Lower leg skin (tissue), 4 donors: ENCODE data around the gene ZNF444. TPM values are rescaled to one million over a fixed set of nuclear protein-coding genes. Genes with fewer than 3 reads are reported as not detected.
"Not testable (repeated sequence)": the region's sequence is repeated elsewhere in the genome, so short reads cannot be mapped to it uniquely, and the experiment has no call there.

Experiments used
- DNase-seq, 2 donors: peaks; one replicate each; pipeline ENCODE4 v3.0.0-alpha.2; 2019; ENCODE audit warnings: low spot score in 2 of 2
- H3K4me3 ChIP-seq: fragments of 200-600 bp; sonication (generic); 2 replicates; pipeline ENCODE4 v1.5.1; 2017; ENCODE audit warnings: mild to moderate bottlenecking, low read depth; ENCODE audit not compliant: poor library complexity, severe bottlenecking
- CTCF ChIP-seq, 3 donors: fragments of 450-650 bp; IDR thresholded peaks; one replicate each; pipeline ENCODE4 v1.5.1; 2016; ENCODE audit warnings: antibody characterized with exemption in 3 of 3, mild to moderate bottlenecking in 3 of 3, moderate library complexity in 2 of 3
- POLR2A ChIP-seq, 2 donors: fragments of 450-650 bp; IDR thresholded peaks; one replicate each; pipeline ENCODE4 v1.6.1; 2016 to 2017; ENCODE audit warnings: antibody characterized with exemption in 2 of 2, mild to moderate bottlenecking in 1 of 2, moderate library complexity in 1 of 2
- WGBS, 2 donors: methylation state at CpG; one replicate each; pipeline ENCODE4 v1.1.5; 2018; 5-methylcytosine and 5-hydroxymethylcytosine counted together
- intact Hi-C: fragments of 100-400 bp; cut with DNase I; formaldehyde crosslinking; loops from one replicate; pipeline ENCODE4 v1.15.0; 2023; ENCODE audit warnings: low total_unique reads
- total RNA-seq, 4 donors: library from RNA; depleted of rRNA; stranded (reverse); fragments of >200 nt; gene quantifications; one replicate each; pipeline ENCODE4 v1.1.0, GENCODE V29; 2016

Gene ZNF444
- total RNA-seq, 4 donors from 2014 or later, result 22.1 to 39.5 (median 30.6) TPM

DNA sequence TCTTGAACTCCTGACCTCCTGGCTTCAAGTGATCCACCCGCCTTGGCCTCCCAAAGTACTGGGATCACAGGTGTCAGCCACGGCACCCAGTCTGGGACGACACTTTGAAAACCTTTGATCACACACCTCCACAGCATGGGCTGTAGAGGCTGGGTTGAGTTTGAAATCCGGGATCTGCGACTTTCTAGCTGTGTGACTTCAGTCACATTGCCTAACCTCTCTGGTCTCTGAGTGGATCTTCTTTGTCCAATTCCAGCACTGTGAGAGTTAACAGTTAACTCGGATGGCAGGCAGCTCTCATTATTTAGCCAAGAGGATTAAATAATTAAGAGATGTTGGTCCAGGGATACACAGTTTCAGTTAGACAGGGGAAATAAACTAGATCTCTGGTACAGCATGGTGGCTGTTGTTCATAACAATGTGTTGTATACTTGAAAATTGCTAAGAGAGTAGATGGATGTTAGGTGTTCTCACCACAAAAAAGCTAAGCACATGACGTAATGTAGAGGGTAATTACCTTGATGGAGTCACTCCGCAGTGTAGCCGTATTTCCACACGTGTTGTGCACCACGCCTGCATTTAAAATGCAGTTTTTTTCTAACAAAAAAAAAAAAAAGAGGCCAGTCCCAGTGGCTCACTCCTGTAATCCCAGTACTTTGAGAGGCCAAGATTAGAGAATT, 36.6 kb downstream of the ZNF444 start:
- 48 to 55% methylated on average over 11 of the region's 11 CpGs for WGBS, 2 donors
- no peak for DNase-seq
- no peak for TF ChIP-seq CTCF (IDR thresholded peaks at IDR 0.05)
- TF ChIP-seq POLR2A (IDR thresholded peaks at IDR 0.05), result no peak

DNA sequence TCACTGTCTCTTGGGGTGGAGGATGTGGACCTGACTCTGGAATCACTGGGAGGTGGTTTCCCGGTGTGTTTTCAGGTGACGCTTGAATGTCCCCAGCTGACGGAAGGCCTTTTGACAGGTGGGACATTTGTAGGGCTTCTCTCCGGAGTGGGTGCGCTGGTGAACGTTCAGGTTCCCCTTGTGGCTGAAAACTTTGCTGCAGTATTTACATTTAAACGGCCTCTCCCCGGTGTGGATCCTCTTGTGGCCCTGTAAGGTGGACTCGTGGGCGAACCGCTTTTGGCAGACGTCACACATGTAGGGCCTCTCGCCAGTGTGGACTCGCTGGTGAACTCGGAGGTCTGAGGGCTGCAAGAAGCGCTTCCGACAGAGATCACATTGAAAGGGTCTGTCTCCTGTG, 48.7 kb downstream of the ZNF444 start:
- TF ChIP-seq CTCF (IDR thresholded peaks at IDR 0.05) (no peak), POLR2A (IDR thresholded peaks at IDR 0.05) (no peak)
- no peak overlapping the region for H3K4me3 ChIP-seq
- intact Hi-C loops, result no loop called here
- DNase-seq, result no peak
- 83 to 84% methylated on average over 17 of the region's 17 CpGs for WGBS, 2 donors

More for the DNA sequence above, 36.6 kb downstream of the ZNF444 start:
- intact Hi-C loops, result no loop called here
- H3K4me3 ChIP-seq, result no peak overlapping the region

- DNase-seq, result no peak
- WGBS, 2 donors, result 75 to 77% methylated on average over 7 of the region's 7 CpGs
- intact Hi-C loops, result no loop called here
- no peak overlapping the region for H3K4me3 ChIP-seq
- TF ChIP-seq CTCF (IDR thresholded peaks at IDR 0.05), result no peak
- no peak for TF ChIP-seq POLR2A (IDR thresholded peaks at IDR 0.05)
Observed at GRCh38 chr19:56191115-56191514, 50.0 kb downstream of the ZNF444 start.

DNA sequence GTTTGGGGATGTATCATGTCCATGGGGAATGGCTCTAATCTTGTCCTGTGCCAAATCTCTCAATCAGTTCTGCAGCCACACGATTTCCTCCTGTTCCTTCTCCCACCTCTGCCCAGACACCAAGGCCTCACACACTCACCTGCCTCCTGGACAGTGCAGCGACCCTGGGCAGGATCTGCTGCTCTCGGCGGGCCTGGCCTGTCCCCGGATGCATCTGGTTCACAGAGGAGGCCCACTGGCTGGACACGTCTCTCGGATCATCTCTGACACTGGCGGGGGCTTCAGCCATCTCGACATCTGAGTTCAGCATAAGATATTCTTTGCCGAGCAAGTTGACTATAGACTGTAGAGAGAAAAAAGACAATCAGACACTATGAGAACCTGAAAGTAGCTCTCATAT, 50.6 kb downstream of the ZNF444 start:
- TF ChIP-seq POLR2A (IDR thresholded peaks at IDR 0.05) (no peak), CTCF (IDR thresholded peaks at IDR 0.05) (no peak)
- intact Hi-C loops, result no loop called here
- no peak for DNase-seq
- 84 to 85% methylated on average over 10 of the region's 10 CpGs for WGBS, 2 donors
- H3K4me3 ChIP-seq, result no peak overlapping the region

DNA sequence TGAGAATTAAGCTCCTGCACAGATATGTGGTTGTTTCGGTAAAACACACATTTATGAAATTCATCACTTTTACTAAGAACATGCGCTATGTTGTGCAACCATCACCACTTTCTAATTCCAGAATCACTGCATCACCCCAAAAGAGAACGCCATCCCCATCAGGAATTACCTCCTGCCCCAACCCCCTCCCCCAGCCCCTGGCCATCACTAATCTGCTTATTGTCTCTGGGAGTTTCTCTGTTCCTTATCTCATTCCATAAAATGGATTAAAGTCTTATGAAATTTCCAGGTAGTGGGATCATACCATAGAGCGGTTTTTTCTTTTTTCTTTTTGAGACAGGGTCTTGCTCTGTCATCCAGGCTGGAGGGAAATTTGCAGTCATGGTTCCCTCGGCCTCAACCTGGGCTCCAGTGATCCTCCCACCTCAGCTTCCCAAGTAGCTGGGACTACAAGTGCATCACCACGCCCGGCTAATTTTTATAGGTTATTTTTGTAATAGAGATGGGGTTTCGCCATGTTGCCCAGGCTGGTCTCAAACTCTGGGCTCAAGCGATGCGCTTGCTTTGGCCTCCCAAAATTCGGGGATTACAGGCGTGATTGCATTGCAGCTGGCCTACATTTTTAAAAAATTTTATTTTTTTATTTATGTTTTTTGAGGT, 53.0 kb downstream of the ZNF444 start:
- intact Hi-C loops, result no loop called here
- no peak overlapping the region for H3K4me3 ChIP-seq
- TF ChIP-seq POLR2A (IDR thresholded peaks at IDR 0.05) (no peak), CTCF (IDR thresholded peaks at IDR 0.05) (no peak)
- DNase-seq, result no peak
- 77 to 89% methylated on average over 12 of the region's 12 CpGs for WGBS, 2 donors

GRCh38 chr19:56197646-56198045, 56.6 kb downstream of the ZNF444 start, which contains the start of gene ZSCAN5B:
Gene ZSCAN5B (minus strand): TSS chr19:56197783. CDS start chr19:56193052, 4,731 bp downstream.
- H3K4me3 ChIP-seq, DNase-seq, intact Hi-C loops: not testable (repeated sequence)
- WGBS, 2 donors, result 85 to 90% methylated on average over 22 to 23 of the region's 23 CpGs
